Measurements from ENCODE around the gene C1orf52.

The C1orf52 gene

DNA sequence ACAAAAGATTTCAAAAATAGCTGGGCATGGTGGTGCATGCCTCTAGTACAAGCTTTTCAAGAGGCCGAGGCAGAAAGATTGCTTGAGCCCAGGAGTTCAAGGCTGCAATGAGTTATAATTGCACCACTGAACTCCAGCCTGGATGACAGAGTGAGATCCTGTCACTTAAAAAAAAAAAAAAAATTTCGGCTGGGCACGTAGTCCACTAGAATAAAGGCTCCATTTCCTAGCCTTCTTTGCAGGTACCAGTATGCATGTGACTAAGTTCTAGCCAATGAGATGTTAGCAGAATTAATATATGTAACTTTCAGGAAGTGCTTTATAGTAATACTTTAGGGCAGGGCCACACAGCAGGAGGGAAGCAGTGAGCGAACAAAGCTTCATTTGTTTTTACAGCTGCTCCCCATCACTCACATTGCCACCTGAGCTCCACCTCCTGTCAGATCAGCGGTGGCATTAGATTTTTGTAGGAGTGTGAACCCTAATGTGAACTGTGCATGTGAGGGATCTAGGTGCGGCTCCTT lies 29.8 kb downstream of the C1orf52 start:
- DNase-seq, result no peak

- DNase-seq, result no peak
Measured at GRCh38 chr1:85228972-85229371, 30.5 kb downstream of the C1orf52 start.

DNA sequence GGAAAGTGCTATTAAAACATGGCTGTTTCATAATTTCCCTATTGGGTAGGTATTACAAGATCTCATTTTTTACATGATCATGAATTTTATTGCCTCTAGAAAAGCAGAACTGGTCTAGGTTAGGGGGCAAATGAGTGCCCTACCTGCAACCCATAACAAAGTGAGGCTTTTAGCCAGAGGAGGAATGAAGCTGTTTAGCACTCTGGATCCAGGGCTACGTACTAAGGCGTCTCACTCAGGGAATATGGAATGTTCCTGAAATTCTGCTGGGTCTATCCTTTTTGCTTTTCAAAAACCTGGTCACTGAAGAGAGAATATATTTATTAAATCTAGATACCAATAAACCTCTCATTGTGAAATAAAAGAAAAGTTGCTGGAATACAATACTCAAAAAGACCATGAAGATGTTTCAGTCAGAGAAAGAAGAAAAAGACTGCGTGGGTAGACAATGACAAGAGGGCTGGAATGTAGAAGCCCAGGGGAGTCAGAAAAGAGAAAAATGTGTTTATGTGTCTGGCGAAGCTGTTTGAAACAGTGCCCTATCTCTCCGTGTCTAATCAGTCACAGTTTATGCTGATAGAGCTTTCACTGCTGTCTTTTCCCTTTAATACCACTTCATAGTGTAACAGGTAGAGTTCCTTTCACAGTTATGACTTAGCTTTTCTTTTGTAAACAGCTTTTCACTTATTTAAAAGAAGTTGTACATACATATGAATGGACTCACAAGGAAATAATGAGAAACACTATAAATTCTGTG lies 33.7 kb downstream of the C1orf52 start:
- DNase-seq, result no peak

DNA sequence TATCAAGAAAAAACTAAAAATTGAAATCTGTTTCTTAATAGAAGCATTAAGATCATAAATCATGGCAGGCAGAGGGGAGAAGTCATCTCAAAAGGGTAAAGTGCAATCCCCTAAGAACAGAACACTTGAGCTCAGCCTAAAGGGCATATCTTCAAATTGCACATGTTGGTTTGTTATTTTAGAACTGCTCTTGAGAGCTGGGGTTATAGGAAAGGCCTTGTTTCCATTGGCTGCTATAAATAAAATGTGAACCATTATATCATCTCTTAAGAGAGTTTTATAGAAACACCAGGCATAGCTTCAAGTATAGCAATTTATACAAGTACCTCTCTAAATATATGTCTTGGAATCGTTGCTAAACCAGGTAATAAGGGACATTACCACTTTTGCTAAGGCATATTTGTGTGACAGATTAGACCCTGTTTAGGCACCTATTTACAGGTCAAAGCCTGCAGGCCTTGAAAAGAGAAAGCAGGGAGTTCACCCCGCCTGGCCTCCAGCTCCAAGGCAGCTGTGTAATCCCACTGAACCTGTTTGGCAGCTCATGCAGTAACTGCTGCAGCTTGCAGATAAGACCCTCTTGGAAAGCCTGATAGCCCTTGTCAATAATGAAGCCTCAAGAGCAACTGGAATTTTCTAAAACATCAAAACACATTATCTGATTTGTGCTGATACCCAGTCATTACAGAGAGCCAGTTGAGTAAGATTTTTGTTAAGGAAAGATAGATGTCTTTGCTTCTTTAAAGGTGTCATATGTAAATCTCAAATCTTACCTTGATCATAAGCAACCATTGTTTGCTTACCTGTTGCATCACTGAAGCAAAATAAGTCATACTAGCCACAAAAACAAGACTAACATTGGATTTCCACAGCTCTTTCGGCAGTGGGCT lies 34.5 kb downstream of the C1orf52 start:
- DNase-seq, result no peak

GRCh38 chr1:85224295-85224694 lies 35.2 kb downstream of the C1orf52 start:
- DNase-seq, result no peak

- no peak for DNase-seq
Measured at GRCh38 chr1:85223334-85223733, 36.1 kb downstream of the C1orf52 start.

- DNase-seq, result no peak
Measured at GRCh38 chr1:85220756-85221201, 38.7 kb downstream of the C1orf52 start.

GRCh38 chr1:85219853-85220610 lies 39.4 kb downstream of the C1orf52 start:
- no peak for DNase-seq

- no peak for DNase-seq
Measured at GRCh38 chr1:85216697-85217096, 42.8 kb downstream of the C1orf52 start.

- DNase-seq, result no peak
Measured at GRCh38 chr1:85214654-85215053, 44.8 kb downstream of the C1orf52 start.

DNA sequence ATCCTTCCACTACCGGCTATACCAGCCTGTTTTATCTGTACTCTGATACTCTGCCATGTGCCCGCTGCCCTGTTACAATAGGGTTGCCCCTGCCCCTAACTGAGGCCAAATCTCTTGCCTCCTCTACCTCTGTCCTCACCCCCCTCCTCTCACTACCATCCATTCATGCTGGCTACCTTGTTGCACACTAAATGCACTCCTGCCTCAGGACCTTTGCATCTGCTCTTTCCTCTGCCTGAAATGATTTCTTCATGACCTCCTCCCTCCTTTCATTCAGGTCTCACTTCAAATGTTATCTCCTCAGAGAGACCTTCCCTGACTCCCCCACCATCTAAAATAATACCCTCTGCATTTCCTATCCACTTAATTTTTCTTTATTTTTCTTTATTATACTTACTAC lies 51.0 kb downstream of the C1orf52 start:
- DNase-seq, result no peak

DNA sequence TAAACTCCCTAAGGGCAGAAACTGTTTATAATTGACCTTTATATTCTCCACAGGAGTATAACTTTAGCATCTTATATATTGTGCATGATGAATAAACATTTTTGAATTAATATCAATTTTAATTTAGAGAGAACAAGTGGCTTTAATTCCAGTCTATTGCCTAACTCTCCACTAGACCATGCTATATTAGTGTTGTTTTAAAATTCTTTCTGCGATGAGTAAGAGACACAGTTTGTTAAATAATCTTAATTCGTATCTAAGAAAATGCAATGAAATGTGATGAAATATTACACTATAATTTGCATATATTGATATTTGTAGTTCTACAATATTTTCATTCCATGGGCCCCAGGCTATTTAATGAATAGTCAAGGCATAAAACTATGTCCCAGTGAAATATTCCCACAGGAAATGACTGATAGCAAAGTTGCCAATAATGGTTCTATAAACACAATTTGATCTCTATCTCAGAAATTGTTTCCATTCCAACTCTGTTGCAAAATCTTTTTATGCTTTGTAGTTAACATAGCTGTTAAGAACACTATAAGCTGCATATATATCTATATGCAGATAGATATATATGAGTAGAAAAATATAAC lies 55.8 kb downstream of the C1orf52 start:
- DNase-seq, result no peak

- DNase-seq, result no peak
Measured at GRCh38 chr1:85202864-85203255, 56.6 kb downstream of the C1orf52 start.

DNA sequence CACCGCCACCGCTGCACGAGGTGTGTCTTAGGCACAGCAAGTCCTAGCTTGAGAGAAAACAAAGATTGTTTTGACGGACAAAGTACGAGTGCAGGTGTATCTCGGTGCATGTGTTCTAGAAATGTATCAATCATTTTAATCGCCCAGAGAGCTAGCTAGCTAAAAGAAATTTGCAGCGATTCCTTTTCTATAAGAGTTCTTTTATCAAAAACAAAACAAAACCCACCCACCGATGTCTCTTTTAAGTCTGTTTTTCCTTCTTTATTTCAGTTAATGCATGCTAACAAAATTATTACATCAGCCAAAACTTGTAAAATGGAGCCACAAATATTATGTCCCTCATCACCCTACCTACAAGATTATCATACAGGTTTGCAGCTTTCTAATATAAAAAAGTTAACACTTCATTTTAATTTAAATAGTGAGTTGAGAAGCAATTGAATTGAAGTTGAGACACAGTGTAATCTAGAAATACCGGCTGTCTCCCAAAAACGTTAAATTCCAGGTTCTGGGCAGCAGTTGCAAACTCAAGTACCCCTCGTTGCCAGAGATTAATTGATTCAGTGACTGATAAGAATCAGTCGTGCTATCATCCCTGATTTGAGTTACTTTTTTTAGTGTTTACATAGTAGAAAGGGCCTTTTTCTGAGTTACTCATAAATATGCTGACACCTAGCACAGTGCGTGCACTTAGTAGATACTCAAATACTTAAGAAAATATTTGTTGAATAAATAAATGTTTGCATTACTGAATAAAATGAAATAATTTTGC lies 57.2 kb downstream of the C1orf52 start:
- no peak for DNase-seq

DNA sequence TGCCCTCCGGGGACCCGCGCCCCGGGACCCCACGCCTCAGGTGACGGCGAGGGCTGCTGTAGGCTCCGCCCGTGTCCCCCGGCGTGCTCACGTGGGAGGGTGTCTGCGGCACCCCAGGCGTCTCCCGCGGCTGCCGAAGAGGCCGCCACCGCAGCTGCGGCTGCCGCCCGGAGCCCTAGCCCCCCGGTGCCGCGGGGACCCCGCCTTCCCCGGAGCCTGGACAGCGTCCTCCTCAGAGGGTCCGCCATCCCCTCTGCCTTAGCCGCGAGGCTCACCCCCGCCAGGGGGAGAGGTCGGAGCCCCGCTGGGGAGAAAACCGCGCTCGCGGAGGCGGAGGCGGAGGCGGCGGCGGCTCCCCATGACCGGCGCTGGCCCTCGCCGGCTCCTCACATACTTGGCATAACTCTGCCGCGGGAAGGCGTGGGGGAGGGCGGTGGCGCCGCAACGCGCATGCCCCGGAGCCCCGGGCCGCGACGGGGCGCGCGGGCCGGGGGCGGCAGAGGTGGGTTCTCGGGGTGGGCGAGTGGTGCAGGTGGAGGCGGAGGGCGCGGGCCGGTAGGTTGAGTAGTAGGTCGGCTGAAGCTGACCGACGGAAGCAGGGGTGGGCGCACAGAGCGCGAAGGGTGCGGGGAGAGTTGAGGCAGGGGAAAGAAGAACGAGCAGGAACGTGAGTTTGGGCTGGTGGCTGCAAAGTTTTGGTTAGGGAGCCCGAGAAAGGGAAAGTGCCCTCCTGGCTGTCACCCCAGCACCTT lies 57.9 kb downstream of the C1orf52 start:
- peak; percentile 54 for DNase-seq

DNA sequence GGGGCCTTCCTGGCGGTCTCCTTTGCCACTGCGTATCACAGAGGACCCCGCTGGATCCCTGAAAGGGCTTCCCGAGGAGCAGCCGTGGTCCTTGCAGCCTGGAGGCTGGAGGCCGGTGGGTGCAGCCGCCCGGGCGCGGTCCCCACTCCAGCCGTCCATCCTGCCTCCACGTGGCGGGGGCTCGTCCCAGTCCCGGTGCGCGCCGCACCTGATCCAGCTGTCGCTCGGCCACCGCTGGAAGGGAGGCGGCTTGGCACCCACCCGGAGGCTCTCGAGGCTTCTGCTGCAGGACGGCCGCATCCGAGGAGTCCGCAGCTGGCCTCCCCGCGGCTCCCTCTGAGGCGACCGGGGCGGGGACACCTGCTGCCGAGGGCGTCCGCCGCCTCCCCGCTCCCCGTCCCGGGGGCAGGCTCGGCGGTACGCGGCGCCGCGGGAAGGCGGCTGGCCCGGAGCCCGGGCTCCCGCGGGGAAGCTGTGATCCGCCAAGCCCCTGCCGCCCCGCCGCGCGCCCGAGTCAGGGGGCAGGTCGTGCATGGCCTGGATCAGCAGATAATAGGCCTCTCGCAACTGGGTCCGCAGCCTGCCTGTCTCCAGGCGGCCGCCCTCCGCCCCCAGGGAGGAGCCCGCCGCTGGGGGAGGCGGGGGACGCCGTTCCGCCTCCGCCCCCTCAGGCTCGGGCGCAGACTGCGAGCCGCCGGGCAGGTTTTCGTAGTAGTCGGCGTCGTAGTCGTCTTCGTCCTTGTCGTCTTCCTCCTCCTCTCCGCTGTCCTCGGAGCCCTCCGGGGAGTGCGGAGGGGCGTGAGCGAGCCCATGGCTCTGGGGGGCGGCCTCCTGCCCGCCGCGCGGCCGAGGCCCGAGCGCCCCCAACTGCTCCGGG lies 58.8 kb downstream of the C1orf52 start, which contains the start of gene SYDE2:
SYDE2 (minus strand) TSS at position 554 of the 877 bp plus-strand sequence; CDS start at position 534, 20 bp downstream.
- DNase-seq, result peak; percentile 64
